OCI-LY3 (cell line): ENCODE measurements around the gene KRTAP29-1.

Source experiments
- EZH2phosphoT487 ChIP-seq: fragments of 200-600 bp; shearing (Covaris generic); IDR thresholded peaks from 2 replicates; pipeline ENCODE4 v1.6.1; 2018; ENCODE audit warnings: antibody characterized with exemption, mixed run types, low read depth
- TF ChIP-seq, protein P1 (sequence below): fragments of 200-600, 300-600 bp; sonication (generic); IDR thresholded peaks from 2 replicates; pipeline ENCODE4 v1.5.1; 2014; ENCODE audit warnings: antibody characterized with exemption, low read length, low read depth

DNA sequence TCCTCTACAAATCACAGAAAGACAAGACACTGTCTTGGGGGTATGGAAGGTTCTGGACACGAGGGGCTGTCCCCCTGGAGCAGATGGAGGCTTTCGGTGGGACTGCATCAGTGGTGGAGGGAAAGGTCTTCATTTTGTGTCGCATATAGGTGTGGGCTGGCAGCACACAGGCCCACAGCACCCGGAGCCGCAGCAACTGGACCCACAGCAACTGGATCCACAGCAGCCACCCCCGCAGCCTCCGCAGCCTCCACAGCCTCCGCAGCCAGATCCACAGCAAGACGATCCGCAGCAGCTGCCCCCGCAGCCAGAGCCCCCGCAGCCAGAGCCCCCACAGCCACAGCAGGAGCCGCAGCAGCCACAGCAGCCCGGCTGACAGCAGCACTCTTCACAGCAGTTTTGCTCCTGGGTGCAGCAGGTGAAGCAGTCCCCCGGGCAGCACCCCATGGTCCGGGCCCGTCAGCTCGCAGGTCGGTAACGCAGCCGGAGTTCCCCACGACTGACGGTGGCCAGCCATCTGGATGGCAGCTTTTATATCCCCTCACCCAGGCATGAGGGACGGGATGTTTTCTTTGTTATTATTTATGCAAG is 12.6 kb upstream of the KRTAP29-1 start, which contains the start of gene KRTAP17-1:
- TF ChIP-seq, protein P1, sequence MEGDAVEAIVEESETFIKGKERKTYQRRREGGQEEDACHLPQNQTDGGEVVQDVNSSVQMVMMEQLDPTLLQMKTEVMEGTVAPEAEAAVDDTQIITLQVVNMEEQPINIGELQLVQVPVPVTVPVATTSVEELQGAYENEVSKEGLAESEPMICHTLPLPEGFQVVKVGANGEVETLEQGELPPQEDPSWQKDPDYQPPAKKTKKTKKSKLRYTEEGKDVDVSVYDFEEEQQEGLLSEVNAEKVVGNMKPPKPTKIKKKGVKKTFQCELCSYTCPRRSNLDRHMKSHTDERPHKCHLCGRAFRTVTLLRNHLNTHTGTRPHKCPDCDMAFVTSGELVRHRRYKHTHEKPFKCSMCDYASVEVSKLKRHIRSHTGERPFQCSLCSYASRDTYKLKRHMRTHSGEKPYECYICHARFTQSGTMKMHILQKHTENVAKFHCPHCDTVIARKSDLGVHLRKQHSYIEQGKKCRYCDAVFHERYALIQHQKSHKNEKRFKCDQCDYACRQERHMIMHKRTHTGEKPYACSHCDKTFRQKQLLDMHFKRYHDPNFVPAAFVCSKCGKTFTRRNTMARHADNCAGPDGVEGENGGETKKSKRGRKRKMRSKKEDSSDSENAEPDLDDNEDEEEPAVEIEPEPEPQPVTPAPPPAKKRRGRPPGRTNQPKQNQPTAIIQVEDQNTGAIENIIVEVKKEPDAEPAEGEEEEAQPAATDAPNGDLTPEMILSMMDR, result no peak
- no peak for TF ChIP-seq EZH2phosphoT487
